IPS DF 19.7 (cell line): ENCODE results near the gene PARL.
"Not testable (repeated sequence)": the region's sequence is repeated elsewhere in the genome, so short reads cannot be mapped to it uniquely, and the experiment has no call there.

ENCODE experiments used
- DNase-seq: peaks from one replicate; pipeline ENCODE4 v3.0.0-alpha.2; 2013; ENCODE audit warnings: low read depth, low spot score

PARL gene

GRCh38 chr3:183904833-183905780, 20.4 kb upstream of the PARL start:
- no peak for DNase-seq

GRCh38 chr3:183898028-183898431, 13.3 kb upstream of the PARL start:
- no peak for DNase-seq

- DNase-seq = no peak
Measured at GRCh38 chr3:183897606-183898005, 12.9 kb upstream of the PARL start.

GRCh38 chr3:183896610-183897009, 11.9 kb upstream of the PARL start:
- no peak for DNase-seq

- DNase-seq = no peak
Measured at GRCh38 chr3:183896184-183896583, 11.5 kb upstream of the PARL start.

GRCh38 chr3:183895774-183896173, 11.1 kb upstream of the PARL start:
- DNase-seq = no peak

GRCh38 chr3:183895296-183895695, 10.6 kb upstream of the PARL start:
- DNase-seq = no peak

- DNase-seq = no peak
Measured at GRCh38 chr3:183892610-183893214, 8.0 kb upstream of the PARL start.

- DNase-seq = no peak
Measured at GRCh38 chr3:183885766-183886165, 1.1 kb upstream of the PARL start.

GRCh38 chr3:183884097-183884426, 618 bp downstream of the PARL start:
- no peak for DNase-seq

GRCh38 chr3:183883291-183884096, 1.2 kb downstream of the PARL start:
- no peak for DNase-seq

GRCh38 chr3:183880121-183880520, 4.6 kb downstream of the PARL start:
- no peak for DNase-seq

GRCh38 chr3:183879243-183879642, 5.4 kb downstream of the PARL start:
- DNase-seq = no peak

- no peak for DNase-seq
Measured at GRCh38 chr3:183878071-183878470, 6.6 kb downstream of the PARL start.

GRCh38 chr3:183877227-183877626, 7.5 kb downstream of the PARL start:
- DNase-seq = not testable (repeated sequence)

- no peak for DNase-seq
Measured at GRCh38 chr3:183875411-183875810, 9.3 kb downstream of the PARL start.

- DNase-seq = no peak
Measured at GRCh38 chr3:183873914-183874313, 10.8 kb downstream of the PARL start.

- DNase-seq = no peak
Measured at GRCh38 chr3:183871541-183871940, 13.1 kb downstream of the PARL start.

- no peak for DNase-seq
Measured at GRCh38 chr3:183870563-183870962, 14.1 kb downstream of the PARL start.

- no peak for DNase-seq
Measured at GRCh38 chr3:183868796-183869195, 15.9 kb downstream of the PARL start.

GRCh38 chr3:183862610-183863009, 22.1 kb downstream of the PARL start:
- no peak for DNase-seq

GRCh38 chr3:183857863-183858262, 26.8 kb downstream of the PARL start:
- DNase-seq = no peak
